Ovary (tissue), 9 donors: ENCODE measurements around the gene GATAD2A. TPM values are rescaled to one million over a fixed set of nuclear protein-coding genes. Genes with fewer than 3 reads are reported as not detected.

Source experiments
- DNase-seq, 5 donors: peaks; one replicate each; pipeline ENCODE4 v3.0.0-alpha.2; 2019 to 2020
- H3K27ac ChIP-seq, 2 donors: fragments of 200-600 bp; one replicate each; pipeline versions ENCODE4 v1.5.1 to v1.8.0; 2019 to 2022
- H3K27me3 ChIP-seq: fragments of 200-600 bp; one replicate; pipeline ENCODE4 v1.8.0; 2022
- H3K36me3 ChIP-seq: fragments of 200-600 bp; sonication (generic); one replicate; pipeline ENCODE4 v1.5.1; 2019
- H3K4me1 ChIP-seq: one replicate; pipeline ENCODE4 v1.8.1; 2013; ENCODE audit warnings: mild to moderate bottlenecking, moderate library complexity; ENCODE audit not compliant: insufficient read depth
- H3K4me3 ChIP-seq: fragments of 200-600 bp; sonication (generic); one replicate; pipeline ENCODE4 v1.5.1; 2017
- H3K9me3 ChIP-seq, 2 donors: fragments of 200-600 bp in 1 of 2; sonication (generic) in 1 of 2; one replicate each; pipeline versions ENCODE4 v1.5.1 to v1.8.1; 2013 to 2019; ENCODE audit warnings: mild to moderate bottlenecking in 1 of 2, moderate library complexity in 1 of 2
- EP300 ChIP-seq: sonication (generic); formaldehyde crosslinking; IDR thresholded peaks from one replicate; pipeline ENCODE4 v1.6.1; 2017; ENCODE audit warnings: antibody characterized with exemption
- POLR2A ChIP-seq: fragments of 450-650 bp; IDR thresholded peaks from one replicate; pipeline ENCODE4 v1.6.1; 2017; ENCODE audit warnings: antibody characterized with exemption, mild to moderate bottlenecking, moderate library complexity
- WGBS, 3 donors: extraction: QIAGEN DNeasy Blood & Tissue Kit in 1 of 3; methylation state at CpG; one replicate each; pipeline versions ENCODE4 v1.1.5 to v1.1.7; 2013 to 2017; 5-methylcytosine and 5-hydroxymethylcytosine counted together
- intact Hi-C, 4 donors: fragments of 100-400 bp; cut with DNase I; formaldehyde crosslinking; loops; one replicate each; pipeline versions ENCODE4 v1.11.0 to v1.15.1; 2022 to 2023
- polyA plus RNA-seq, 2 donors: library from polyadenylated mRNA; stranded (reverse); fragments of 200-250 nt in 1 of 2; fragments of 350-450 nt in 1 of 2; fragmentation: Illumina TruSeq in 1 of 2; extraction: RNeasy Lipid Tissue Mini Kit (QIAGEN cat#74804) in 1 of 2; gene quantifications; one replicate each; pipeline ENCODE4 v1.2.3, GENCODE V29; 2013 to 2014
- total RNA-seq, 7 donors: library from RNA; depleted of rRNA in 2 of 7; stranded (reverse); fragments of >200 nt in 2 of 7; fragmentation: NEBNext Ultra II Directional in 3 of 7; extraction: Animal tissue kit (Norgen Biotek cat#: 25700) in 3 of 7; gene quantifications; one replicate each; pipeline versions ENCODE4 v1.1.0 to v1.2.4, GENCODE V29; 2016 to 2023
- TF ChIP-seq, protein P1 (sequence below), 3 donors: fragments of 450-650 bp in 2 of 3; fragments of 200-600 bp in 1 of 3; IDR thresholded peaks; one replicate each; pipeline versions ENCODE4 v1.5.1 to v1.8.0; 2016 to 2022; ENCODE audit warnings: antibody characterized with exemption in 3 of 3, mild to moderate bottlenecking in 1 of 3
- donor health status: DM: no; HTN: no; CAD: no; lungs with moderate emphysema.
- donor health status: DM: no; HTN: no; CAD: no.
- donor health status: Bipolar disorder and iron deficiency.
- donor health status: DM: yes; HTN: yes; CAD: no.
- donor health status: DM: no; HTN: no; CAD: no.
- donor health status: DM: yes; HTN: yes; CAD: no.

The GATAD2A gene
- total and polyA plus RNA-seq, 9 donors = 10.7 to 83.0 (median 52.2) TPM

- Histone ChIP-seq H3K36me3 (no peaks in the 10 kb centered on the region), H3K4me1 (peaks cover 7% of the 10 kb centered on the region), H3K9me3 (no peaks in the 10 kb centered on the region), H3K4me3 (no peak overlapping the region), H3K27ac (no peak overlapping the region), H3K27me3 (no peaks in the 10 kb centered on the region)
- WGBS, 3 donors = 79 to 82% (median 82%) methylated on average over 9 of the region's 9 CpGs
- TF ChIP-seq POLR2A (no peak), EP300 (no peak)
- TF ChIP-seq, protein P1, sequence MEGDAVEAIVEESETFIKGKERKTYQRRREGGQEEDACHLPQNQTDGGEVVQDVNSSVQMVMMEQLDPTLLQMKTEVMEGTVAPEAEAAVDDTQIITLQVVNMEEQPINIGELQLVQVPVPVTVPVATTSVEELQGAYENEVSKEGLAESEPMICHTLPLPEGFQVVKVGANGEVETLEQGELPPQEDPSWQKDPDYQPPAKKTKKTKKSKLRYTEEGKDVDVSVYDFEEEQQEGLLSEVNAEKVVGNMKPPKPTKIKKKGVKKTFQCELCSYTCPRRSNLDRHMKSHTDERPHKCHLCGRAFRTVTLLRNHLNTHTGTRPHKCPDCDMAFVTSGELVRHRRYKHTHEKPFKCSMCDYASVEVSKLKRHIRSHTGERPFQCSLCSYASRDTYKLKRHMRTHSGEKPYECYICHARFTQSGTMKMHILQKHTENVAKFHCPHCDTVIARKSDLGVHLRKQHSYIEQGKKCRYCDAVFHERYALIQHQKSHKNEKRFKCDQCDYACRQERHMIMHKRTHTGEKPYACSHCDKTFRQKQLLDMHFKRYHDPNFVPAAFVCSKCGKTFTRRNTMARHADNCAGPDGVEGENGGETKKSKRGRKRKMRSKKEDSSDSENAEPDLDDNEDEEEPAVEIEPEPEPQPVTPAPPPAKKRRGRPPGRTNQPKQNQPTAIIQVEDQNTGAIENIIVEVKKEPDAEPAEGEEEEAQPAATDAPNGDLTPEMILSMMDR (IDR thresholded peaks at IDR 0.05) = no peak
- no peak for DNase-seq
- intact Hi-C loops = no loop called here
Measured at GRCh38 chr19:19446655-19447437, 41.4 kb downstream of the GATAD2A start.

GRCh38 chr19:19447536-19448237, 42.2 kb downstream of the GATAD2A start:
- Histone ChIP-seq H3K27me3 (no peaks in the 10 kb centered on the region), H3K36me3 (no peaks in the 10 kb centered on the region), H3K4me1 (peaks cover 7% of the 10 kb centered on the region), H3K4me3 (no peak overlapping the region), H3K9me3 (no peaks in the 10 kb centered on the region), H3K27ac (no peak overlapping the region)
- DNase-seq = no peak
- TF ChIP-seq, protein P1 (IDR thresholded peaks at IDR 0.05) = no peak
- TF ChIP-seq POLR2A (no peak), EP300 (no peak)
- 70 to 74% (median 72%) methylated on average over 15 of the region's 15 CpGs for WGBS, 3 donors
- intact Hi-C loops = no loop called here

GRCh38 chr19:19448238-19448544, 42.7 kb downstream of the GATAD2A start:
- TF ChIP-seq, protein P1 (IDR thresholded peaks at IDR 0.05) = no peak
- no peak for TF ChIP-seq POLR2A
- TF ChIP-seq EP300 = no peak
- Histone ChIP-seq H3K27ac (no peak overlapping the region), H3K9me3 (no peaks in the 10 kb centered on the region), H3K27me3 (no peaks in the 10 kb centered on the region), H3K4me3 (no peak overlapping the region), H3K4me1 (peaks cover 7% of the 10 kb centered on the region), H3K36me3 (no peaks in the 10 kb centered on the region)
- intact Hi-C loops = no loop called here
- no peak for DNase-seq
- 87 to 95% (median 93%) methylated on average over 8 of the region's 8 CpGs for WGBS, 3 donors

DNA sequence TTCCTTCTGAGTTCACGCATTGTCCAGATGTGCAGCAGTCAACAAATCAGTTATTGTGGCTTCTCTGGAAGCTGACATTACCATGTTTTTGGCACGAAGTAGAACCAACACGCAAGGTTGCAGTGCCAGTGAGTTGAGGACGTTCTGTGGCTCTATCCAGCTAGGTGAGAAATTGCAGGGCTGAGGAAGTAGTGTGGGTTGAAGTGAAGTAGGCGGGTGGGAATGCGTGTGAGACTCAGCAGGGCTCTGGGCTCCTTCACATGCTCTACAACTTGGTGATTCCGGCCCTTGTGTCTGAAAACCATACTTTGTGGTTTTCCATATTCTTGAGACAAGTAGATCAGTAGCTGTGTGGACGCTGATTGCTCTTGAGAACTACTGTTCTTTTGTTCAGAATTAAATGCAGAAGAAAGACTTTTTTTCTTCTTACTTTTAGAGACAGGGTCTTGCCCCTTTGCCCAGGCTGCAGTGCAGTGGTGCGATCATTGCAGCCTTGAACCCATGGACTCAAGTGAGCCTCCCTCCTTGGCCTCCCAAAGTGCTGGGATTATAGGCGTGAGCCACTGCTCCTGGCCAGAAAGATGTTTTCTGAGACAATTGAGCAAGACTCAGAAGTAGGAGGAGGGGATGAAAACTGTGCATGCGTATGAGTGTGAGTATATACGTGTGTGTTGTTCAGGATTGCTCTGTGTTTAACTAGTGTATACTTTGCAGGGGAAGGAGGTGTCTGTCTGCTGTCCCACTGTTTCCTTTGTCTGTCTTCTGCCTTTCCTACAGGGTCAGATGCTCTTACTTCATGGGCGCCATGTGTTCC, 46.2 kb downstream of the GATAD2A start:
- Histone ChIP-seq H3K4me3 (no peak overlapping the region), H3K27ac (no peak overlapping the region), H3K4me1 (peaks cover 7% of the 10 kb centered on the region), H3K27me3 (no peaks in the 10 kb centered on the region), H3K36me3 (no peaks in the 10 kb centered on the region), H3K9me3 (no peaks in the 10 kb centered on the region)
- DNase-seq = no peak
- intact Hi-C loops = no loop called here
- WGBS, 3 donors = 75 to 83% (median 80%) methylated on average over 13 of the region's 13 CpGs
- TF ChIP-seq, protein P1 (IDR thresholded peaks at IDR 0.05) = no peak
- TF ChIP-seq POLR2A (no peak), EP300 (no peak)
